ENCODE data around the gene MLLT10. TPM values are rescaled to one million over a fixed set of nuclear protein-coding genes. Genes with fewer than 3 reads are reported as not detected.
"Not testable (repeated sequence)": the region's sequence is repeated elsewhere in the genome, so short reads cannot be mapped to it uniquely, and the experiment has no call there.

MLLT10 gene
- total RNA-seq, 1 donor = 36.1 TPM

DNA sequence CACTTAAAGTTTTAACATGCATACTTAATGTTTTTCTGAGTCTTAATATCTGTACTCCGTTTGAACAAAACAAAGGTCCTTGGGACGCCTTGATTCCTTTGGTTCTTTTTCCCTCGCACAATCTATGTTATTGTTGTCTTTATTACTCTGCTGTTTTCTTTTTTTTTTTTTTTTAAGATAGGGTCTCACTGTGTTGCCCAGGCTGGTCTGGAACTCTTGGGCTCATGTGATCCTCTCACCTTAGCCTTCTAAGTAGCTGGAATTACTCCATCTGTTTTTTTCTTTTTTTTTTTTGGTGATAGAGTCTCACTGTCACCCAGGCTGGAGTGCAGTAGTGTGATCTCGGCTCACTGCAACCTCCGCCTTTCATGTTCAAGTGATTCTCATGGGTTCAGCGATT is 13.2 kb downstream of the MLLT10 start:
- no peak overlapping the region for H3K4me3 ChIP-seq (ENCODE audit: low read depth, low read length)
- no peak for DNase-seq (ENCODE audit: low read depth)
- TF ChIP-seq, protein P1, sequence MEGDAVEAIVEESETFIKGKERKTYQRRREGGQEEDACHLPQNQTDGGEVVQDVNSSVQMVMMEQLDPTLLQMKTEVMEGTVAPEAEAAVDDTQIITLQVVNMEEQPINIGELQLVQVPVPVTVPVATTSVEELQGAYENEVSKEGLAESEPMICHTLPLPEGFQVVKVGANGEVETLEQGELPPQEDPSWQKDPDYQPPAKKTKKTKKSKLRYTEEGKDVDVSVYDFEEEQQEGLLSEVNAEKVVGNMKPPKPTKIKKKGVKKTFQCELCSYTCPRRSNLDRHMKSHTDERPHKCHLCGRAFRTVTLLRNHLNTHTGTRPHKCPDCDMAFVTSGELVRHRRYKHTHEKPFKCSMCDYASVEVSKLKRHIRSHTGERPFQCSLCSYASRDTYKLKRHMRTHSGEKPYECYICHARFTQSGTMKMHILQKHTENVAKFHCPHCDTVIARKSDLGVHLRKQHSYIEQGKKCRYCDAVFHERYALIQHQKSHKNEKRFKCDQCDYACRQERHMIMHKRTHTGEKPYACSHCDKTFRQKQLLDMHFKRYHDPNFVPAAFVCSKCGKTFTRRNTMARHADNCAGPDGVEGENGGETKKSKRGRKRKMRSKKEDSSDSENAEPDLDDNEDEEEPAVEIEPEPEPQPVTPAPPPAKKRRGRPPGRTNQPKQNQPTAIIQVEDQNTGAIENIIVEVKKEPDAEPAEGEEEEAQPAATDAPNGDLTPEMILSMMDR (IDR thresholded peaks at IDR 0.05; ENCODE audit: insufficient read depth, low read length) = no peak

DNA sequence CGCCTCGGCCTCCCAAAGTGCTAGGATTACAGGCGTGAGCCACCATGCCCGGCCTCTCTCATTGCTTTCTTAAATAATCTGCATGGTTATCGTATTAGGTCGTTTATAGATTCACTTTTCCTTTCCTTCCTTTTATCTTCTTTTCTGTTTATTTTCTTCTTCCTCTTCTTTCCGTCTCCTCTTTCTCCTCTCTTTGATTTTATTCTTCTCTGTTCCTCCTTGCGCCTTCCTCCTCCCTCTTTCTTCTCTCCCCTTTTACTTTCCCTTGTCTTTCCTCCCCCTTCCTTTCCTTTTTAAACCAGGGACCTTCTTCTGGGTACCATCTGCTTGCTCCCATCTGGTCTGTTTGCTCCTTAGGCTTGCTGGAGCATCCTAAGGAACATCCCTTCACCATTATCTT is 18.6 kb downstream of the MLLT10 start:
- no peak for DNase-seq (ENCODE audit: low read depth)
- H3K4me3 ChIP-seq (ENCODE audit: low read depth, low read length) = no peak overlapping the region
- TF ChIP-seq, protein P1 (IDR thresholded peaks at IDR 0.05; ENCODE audit: insufficient read depth, low read length) = no peak

DNA sequence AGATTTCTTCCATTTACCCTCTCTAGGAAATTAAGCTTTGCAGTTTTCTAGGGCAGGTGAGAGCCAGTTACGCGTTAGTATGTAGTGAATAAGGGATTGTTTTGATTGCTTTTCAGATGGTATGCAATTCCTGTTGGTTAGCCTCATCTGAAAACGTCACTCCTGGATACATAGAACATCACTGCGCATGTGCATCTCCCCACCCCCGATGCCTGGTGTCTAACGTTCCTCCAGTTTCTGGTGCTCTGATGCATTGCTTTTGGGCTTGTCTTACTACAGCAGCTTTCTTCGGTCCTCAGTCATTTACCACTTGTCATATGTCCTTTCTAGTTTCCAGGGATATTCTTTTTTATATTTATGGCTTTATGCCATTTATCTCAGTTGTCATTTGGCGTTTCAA is 22.5 kb downstream of the MLLT10 start:
- DNase-seq (ENCODE audit: low read depth) = no peak
- no peak overlapping the region for H3K4me3 ChIP-seq (ENCODE audit: low read depth, low read length)
- TF ChIP-seq, protein P1 (IDR thresholded peaks at IDR 0.05; ENCODE audit: insufficient read depth, low read length) = no peak

DNA sequence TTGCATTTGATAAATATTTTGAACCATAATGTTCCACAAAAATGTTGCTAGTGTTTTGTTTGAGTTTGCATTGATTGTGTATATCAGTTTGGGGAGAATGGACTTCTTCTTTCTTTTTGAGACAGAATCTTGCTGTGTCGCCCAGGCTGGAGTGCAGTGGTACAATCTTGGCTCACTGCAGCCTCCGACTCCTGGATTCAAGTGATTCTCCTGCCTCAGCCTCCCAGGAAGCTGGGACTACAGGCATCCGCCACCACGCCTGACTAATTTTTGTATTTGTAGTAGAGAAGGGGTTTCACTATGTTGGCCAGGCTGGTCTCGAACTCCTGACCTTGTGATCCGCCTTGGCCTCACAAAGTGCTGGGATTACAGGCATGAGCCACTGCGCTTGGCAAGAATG is 25.0 kb downstream of the MLLT10 start:
- H3K4me3 ChIP-seq (ENCODE audit: low read depth, low read length); DNase-seq (ENCODE audit: low read depth): not testable (repeated sequence)

DNA sequence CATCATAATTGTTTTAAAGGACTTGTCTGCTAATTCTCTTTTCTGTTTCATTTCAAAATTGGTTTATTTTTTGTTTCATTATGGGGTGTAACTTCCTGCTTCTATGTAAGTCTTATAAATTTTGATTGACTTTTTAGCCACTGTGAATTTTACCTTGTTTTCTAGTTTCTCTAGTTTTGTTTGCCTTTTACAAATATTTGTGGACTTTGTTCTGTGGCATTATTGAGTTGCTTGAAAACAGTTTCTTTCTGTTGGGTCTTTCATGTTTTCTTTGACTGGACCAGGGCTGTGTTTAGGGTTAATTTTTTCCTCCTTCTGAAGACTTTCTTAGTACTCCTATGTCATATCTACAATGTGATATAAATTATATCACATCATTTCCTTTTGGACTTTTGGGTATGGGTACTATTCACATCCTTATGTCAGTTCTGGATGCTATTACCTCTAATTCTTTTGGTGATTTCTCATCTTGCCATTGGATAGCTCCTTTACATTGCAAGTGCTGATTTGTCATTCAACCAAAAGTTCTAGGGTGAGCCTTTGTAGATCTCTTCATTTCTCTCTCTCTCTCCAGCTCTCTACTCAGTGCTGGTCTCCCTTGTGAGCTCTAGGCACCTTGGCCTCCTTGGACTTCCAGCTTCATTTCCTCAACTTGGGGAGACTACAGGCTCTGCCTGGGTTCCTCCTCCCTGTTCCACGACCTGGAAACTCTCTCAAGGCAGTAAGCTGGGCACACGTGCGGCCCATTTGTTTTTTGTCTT is 36.9 kb downstream of the MLLT10 start:
- no peak for DNase-seq (ENCODE audit: low read depth)
- H3K4me3 ChIP-seq (ENCODE audit: low read depth, low read length) = no peak overlapping the region
- TF ChIP-seq, protein P1 (IDR thresholded peaks at IDR 0.05; ENCODE audit: insufficient read depth, low read length) = no peak

DNA sequence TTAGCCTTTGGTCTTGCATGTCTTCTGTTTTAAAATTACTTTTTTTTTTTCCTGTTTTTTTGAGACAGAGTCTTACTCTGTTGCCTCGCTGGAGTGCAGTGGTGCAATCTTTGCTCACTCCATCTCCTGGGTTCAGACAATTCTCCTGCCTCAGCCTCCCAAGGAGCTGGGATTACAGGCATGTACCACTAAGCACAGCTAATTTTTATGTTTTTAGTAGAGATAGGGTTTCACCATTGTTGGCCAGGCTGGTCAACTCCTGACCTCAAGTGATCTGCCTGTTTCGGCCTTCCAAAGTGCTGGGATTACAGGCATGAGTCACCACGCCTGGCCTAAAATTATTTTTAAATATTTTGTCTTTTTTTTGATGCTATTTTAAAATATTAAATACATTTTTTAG is 38.5 kb downstream of the MLLT10 start:
- peak; percentile 72 for DNase-seq (ENCODE audit: low read depth)
- TF ChIP-seq, protein P1 (IDR thresholded peaks at IDR 0.05; ENCODE audit: insufficient read depth, low read length) = no peak
- no peak overlapping the region for H3K4me3 ChIP-seq (ENCODE audit: low read depth, low read length)

DNA sequence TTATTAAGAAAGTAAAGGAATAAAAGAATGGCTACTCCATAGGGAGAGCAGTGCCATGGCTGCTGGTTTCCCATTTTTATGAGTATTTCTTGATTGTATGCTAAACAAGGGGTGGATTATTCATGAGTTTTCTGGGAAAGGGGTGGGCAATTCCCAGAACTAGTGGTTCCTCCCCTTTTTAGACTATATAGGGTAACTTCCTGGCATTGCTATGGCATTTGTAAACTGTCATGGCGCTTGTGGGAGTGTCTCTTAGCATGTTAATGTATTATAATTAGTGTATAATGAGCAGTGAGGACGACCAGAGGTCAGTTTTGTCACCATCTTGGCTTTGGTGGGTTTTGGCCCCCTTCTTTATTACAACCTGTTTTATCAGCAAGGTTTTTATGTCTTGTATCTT is 40.5 kb downstream of the MLLT10 start:
- not testable (repeated sequence) for DNase-seq (ENCODE audit: low read depth); H3K4me3 ChIP-seq (ENCODE audit: low read depth, low read length)

DNA sequence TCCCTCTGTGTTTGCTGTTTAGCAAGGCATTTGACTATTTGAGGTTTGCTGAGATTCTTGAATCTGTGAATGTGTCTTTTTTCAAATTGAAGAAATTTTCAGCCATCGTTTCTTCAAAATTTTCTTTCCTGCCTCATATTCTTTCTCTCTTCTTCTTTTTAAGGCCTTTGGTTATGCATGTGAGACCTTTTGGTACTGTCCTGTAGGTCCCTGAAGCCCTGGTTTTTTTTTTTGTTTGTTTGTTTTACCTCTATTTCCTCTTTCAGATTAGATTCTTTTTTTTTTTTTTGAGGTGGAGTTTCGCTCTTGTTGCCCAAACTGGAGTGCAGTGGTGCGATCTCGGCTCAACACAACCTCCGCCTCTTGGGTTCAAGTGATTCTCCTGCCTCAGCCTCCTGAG is 45.3 kb downstream of the MLLT10 start:
- DNase-seq (ENCODE audit: low read depth) = no peak
- H3K4me3 ChIP-seq (ENCODE audit: low read depth, low read length) = no peak overlapping the region
- TF ChIP-seq, protein P1 (IDR thresholded peaks at IDR 0.05; ENCODE audit: insufficient read depth, low read length) = no peak

DNA sequence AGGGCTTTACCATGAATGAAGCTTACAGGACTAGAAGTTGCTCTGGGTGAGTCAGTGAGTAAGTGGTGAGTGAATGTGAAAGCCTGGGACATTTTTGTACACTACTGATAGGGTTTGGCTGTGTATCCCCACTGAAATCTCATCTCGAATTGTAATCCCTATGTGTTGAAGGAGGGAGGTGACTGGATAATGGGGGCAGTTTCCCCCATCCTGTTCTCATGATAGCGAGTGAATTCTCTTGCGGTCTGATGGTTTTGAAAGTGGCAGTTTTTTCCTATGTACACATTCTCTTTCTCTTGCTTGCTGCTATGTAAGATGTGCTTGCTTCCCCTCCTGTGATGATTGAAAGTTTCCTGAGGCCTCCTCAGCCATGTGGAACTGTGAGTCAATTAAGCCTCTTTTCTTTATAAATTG is 47.4 kb downstream of the MLLT10 start:
- peak; percentile 35 for DNase-seq (ENCODE audit: low read depth)

More for the DNA sequence above, 47.4 kb downstream of the MLLT10 start:
- H3K4me3 ChIP-seq (ENCODE audit: low read depth, low read length) = not testable (repeated sequence)
